CD4-positive, alpha-beta T cell (primary cell): ENCODE results near the gene NUDT12. TPM values are rescaled to one million over a fixed set of nuclear protein-coding genes. Genes with fewer than 3 reads are reported as not detected.

Experiments used
- ATAC-seq: fragments of 200-7000 bp; cut with Tn5 transposase; one replicate; pipeline ENCODE4 v1.10.0; 2022; ENCODE audit warnings: mild to moderate bottlenecking; ENCODE audit not compliant: poor library complexity
- CTCF ChIA-PET: fragments of 350-600 bp; sonication (Branson Sonifier 250); formaldehyde crosslinking; loops from one replicate; lab custom pipeline; 2021; ENCODE audit warnings: antibody characterized with exemption, inconsistent platforms; lab: Charles Lee
- POLR2A ChIA-PET: fragments of 350-600 bp; sonication (Branson Sonifier 250); formaldehyde crosslinking; loops from one replicate; lab custom pipeline; 2021; ENCODE audit warnings: antibody characterized with exemption, inconsistent platforms; lab: Charles Lee
- DNase-seq, 14 experiments: peaks; one replicate each; pipeline ENCODE4 v3.0.0-alpha.2; 2013 to 2020; ENCODE audit warnings: mixed read lengths in 2 of 14
- H3K27ac ChIP-seq, 2 donors: one replicate each; pipeline versions ENCODE4 v1.5.1 to v1.7.0; 2013; ENCODE audit warnings: low read length in 2 of 2, low read depth in 1 of 2, mild to moderate bottlenecking in 1 of 2
- H3K27me3 ChIP-seq, 2 experiments: 1 replicate in 1 of 2; 2 replicates in 1 of 2; pipeline versions ENCODE4 v1.6.1 to v1.7.0; 2013; ENCODE audit warnings: low read length in 2 of 2, control low read depth in 1 of 2, mild to moderate bottlenecking in 1 of 2, moderate library complexity in 1 of 2; ENCODE audit not compliant: insufficient read depth in 2 of 2, control insufficient read depth in 1 of 2
- H3K36me3 ChIP-seq: one replicate; pipeline ENCODE4 v1.6.1; 2013; ENCODE audit warnings: low read length, control low read depth; ENCODE audit not compliant: insufficient read depth
- H3K4me1 ChIP-seq: one replicate; pipeline ENCODE4 v1.6.1; 2013; ENCODE audit warnings: low read length, control low read depth; ENCODE audit not compliant: insufficient read depth
- H3K4me3 ChIP-seq: one replicate; pipeline ENCODE4 v1.5.1; 2013; ENCODE audit warnings: mild to moderate bottlenecking, low read length, moderate library complexity
- H3K9me3 ChIP-seq, 2 experiments: 1 replicate in 1 of 2; 2 replicates in 1 of 2; pipeline versions ENCODE4 v1.6.1 to v1.7.0; 2013; ENCODE audit warnings: low read length in 2 of 2, mild to moderate bottlenecking in 2 of 2, control low read depth in 1 of 2, moderate library complexity in 1 of 2; ENCODE audit not compliant: control insufficient read depth in 1 of 2, insufficient read depth in 1 of 2
- H3K27ac Mint-ChIP-seq: one replicate; pipeline ENCODE4 v1.8.0; 2020; ENCODE audit warnings: mixed read lengths
- H3K27me3 Mint-ChIP-seq: one replicate; pipeline ENCODE4 v1.8.0; 2021; ENCODE audit warnings: mixed read lengths
- H3K36me3 Mint-ChIP-seq: one replicate; pipeline ENCODE4 v1.8.0; 2021; ENCODE audit warnings: low read depth, mixed read lengths
- H3K4me1 Mint-ChIP-seq: one replicate; pipeline ENCODE4 v1.8.0; 2021; ENCODE audit warnings: low read depth, mixed read lengths
- H3K4me3 Mint-ChIP-seq: one replicate; pipeline ENCODE4 v1.8.0; 2020; ENCODE audit warnings: mild to moderate bottlenecking, mixed read lengths
- H3K9me3 Mint-ChIP-seq: one replicate; pipeline ENCODE4 v1.8.0; 2020; ENCODE audit warnings: mixed read lengths
- intact Hi-C, 2 experiments: fragments of 100-400 bp; cut with DNase I in 1 of 2; cut with micrococcal nuclease in 1 of 2; formaldehyde crosslinking; loops; one replicate each; pipeline versions ENCODE4 v1.15.1 to v1.9.0; 2023 to 2025; cut with DNase I, micrococcal nuclease
- total RNA-seq, 174 experiments: library from RNA in 2 of 174; stranded (reverse) in 2 of 174; gene quantifications; one replicate each; pipeline ENCODE4 v1.2.3 and lab custom pipeline; 2021 to 2026
- TF ChIP-seq, protein P1 (sequence below): fragments of 200-600 bp; IDR thresholded peaks from one replicate; pipeline ENCODE4 v1.8.0; 2022; ENCODE audit warnings: antibody characterized with exemption, mild to moderate bottlenecking

NUDT12 gene
- total RNA-seq, 2 experiments from 2014 or later = 1.0 to 1.4 TPM

DNA sequence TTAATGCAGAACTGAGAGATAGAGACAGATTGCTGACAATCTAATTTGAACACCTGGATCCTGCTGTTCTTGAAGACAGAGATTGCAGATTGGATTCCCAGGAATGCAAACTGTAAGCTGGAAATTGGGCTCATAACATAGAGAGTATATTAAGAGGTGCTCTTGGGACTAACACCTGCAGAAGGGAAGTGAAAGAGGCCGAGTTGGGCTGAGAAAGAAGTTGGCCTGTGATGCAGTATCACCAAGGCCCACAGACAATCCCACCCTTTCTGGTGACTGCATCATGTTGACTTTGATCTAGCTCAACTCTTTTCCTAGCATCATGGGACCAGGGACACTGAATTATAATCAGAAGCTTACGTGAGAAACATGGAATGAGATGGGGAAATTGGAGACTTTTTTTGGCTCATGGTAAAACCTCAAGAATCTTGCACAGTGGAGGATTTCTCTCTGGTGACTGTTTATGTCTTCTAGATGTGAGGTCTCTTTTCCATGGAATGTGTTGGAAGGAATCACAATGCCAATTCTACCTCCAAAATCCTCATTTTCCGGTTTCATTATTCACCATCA lies 36.5 kb upstream of the NUDT12 start:
- H3K4me3 Mint-ChIP-seq = no peak overlapping the region
- Histone ChIP-seq H3K27me3 (peaks cover 0 to 3% of the 10 kb centered on the region in 2 experiments), H3K4me1 (no peaks in the 10 kb centered on the region), H3K36me3 (no peaks in the 10 kb centered on the region), H3K27ac (no peak overlapping the region), H3K4me3 (no peak overlapping the region), H3K9me3 (no peaks in the 10 kb centered on the region)
- no peak for DNase-seq
- no peak for ATAC-seq
- H3K9me3 Mint-ChIP-seq = no peaks in the 10 kb centered on the region
- POLR2A ChIA-PET = no interaction called here
- H3K36me3 Mint-ChIP-seq = no peaks in the 10 kb centered on the region
- H3K27me3 Mint-ChIP-seq = peaks cover 13% of the 10 kb centered on the region
- intact Hi-C loops = no loop called here
- no peaks in the 10 kb centered on the region for H3K4me1 Mint-ChIP-seq
- TF ChIP-seq, protein P1, sequence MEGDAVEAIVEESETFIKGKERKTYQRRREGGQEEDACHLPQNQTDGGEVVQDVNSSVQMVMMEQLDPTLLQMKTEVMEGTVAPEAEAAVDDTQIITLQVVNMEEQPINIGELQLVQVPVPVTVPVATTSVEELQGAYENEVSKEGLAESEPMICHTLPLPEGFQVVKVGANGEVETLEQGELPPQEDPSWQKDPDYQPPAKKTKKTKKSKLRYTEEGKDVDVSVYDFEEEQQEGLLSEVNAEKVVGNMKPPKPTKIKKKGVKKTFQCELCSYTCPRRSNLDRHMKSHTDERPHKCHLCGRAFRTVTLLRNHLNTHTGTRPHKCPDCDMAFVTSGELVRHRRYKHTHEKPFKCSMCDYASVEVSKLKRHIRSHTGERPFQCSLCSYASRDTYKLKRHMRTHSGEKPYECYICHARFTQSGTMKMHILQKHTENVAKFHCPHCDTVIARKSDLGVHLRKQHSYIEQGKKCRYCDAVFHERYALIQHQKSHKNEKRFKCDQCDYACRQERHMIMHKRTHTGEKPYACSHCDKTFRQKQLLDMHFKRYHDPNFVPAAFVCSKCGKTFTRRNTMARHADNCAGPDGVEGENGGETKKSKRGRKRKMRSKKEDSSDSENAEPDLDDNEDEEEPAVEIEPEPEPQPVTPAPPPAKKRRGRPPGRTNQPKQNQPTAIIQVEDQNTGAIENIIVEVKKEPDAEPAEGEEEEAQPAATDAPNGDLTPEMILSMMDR = no peak
- CTCF ChIA-PET = no interaction called here
- H3K27ac Mint-ChIP-seq = no peak overlapping the region

DNA sequence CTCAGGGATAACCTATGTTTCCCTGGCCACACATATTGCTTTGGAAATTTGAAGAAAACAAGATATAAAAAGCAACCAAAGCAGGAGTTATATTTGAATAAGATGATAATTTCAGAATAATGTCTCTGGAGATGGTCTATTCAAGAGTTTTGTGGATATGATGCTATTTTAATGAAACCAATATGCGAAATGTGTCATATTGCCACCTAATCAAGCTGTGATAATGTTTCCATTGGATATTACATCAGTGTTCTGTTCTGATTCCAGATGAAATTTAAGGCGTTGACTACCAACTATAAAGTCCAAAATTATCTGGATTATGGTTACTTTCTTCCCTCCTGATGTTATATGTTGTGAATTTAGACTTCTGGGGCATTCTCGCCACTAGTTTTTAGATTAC lies 27.6 kb upstream of the NUDT12 start:
- TF ChIP-seq, protein P1 = no peak
- ATAC-seq (no peak), DNase-seq (no peak)
- Mint-ChIP-seq H3K36me3 (no peaks in the 10 kb centered on the region), H3K4me3 (no peak overlapping the region), H3K27ac (no peak overlapping the region), H3K4me1 (no peaks in the 10 kb centered on the region), H3K27me3 (peaks cover 4% of the 10 kb centered on the region), H3K9me3 (no peaks in the 10 kb centered on the region)
- no peaks in the 10 kb centered on the region for H3K27me3 ChIP-seq
- no peaks in the 10 kb centered on the region for H3K4me1 ChIP-seq
- H3K4me3 ChIP-seq = no peak overlapping the region
- no peak overlapping the region for H3K27ac ChIP-seq
- intact Hi-C loops = no loop called here
- CTCF ChIA-PET = interaction anchor here (0.6 kb wide), 1 partner anchor 551 kb away, joined by 3 read pairs; no protein-coding TSS in a partner anchor
- POLR2A ChIA-PET = no interaction called here
- no peaks in the 10 kb centered on the region for H3K36me3 ChIP-seq
- H3K9me3 ChIP-seq = no peaks in the 10 kb centered on the region

DNA sequence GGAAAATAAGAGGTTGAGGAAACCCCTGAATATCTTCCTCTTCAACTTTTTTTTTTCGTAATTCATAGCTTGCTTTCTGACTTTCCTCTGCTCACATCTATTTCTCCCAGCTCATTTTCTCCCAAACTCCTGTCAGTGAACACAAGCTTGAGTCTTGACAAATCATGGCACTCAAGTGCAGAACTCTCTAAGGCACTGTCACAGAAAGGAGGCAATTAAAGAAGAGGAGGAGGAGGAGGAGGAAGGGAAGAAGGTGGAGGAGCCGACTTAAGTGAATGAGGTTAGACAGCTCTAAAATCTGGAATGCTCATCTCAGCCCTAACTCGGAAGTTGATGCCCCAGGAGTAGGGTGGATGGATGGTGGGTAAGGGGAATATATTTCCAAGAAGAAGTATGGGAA lies 27.2 kb upstream of the NUDT12 start:
- Histone ChIP-seq H3K36me3 (no peaks in the 10 kb centered on the region), H3K27me3 (no peaks in the 10 kb centered on the region), H3K9me3 (no peaks in the 10 kb centered on the region), H3K4me1 (no peaks in the 10 kb centered on the region), H3K4me3 (no peak overlapping the region), H3K27ac (no peak overlapping the region)
- ATAC-seq (no peak), DNase-seq (no peak)
- TF ChIP-seq, protein P1 = no peak
- Mint-ChIP-seq H3K36me3 (no peaks in the 10 kb centered on the region), H3K4me3 (no peak overlapping the region), H3K27ac (no peak overlapping the region), H3K27me3 (no peaks in the 10 kb centered on the region), H3K4me1 (no peaks in the 10 kb centered on the region), H3K9me3 (no peaks in the 10 kb centered on the region)
- CTCF ChIA-PET = interaction anchor here (0.6 kb wide), 1 partner anchor 551 kb away, joined by 3 read pairs; no protein-coding TSS in a partner anchor
- intact Hi-C loops = no loop called here
- POLR2A ChIA-PET = interaction anchor here (0.5 kb wide), 1 partner anchor 1368 kb away, joined by 3 read pairs; no protein-coding TSS in a partner anchor
